Left lung (tissue), 10 donors: ENCODE results near the gene ITSN1. TPM values are rescaled to one million over a fixed set of nuclear protein-coding genes. Genes with fewer than 3 reads are reported as not detected.

Source experiments
- ATAC-seq: fragments of 200-7000 bp; cut with Tn5 transposase; one replicate; pipeline ENCODE4 v1.9.1; 2020; ENCODE audit warnings: moderate library complexity
- DNase-seq, 4 donors: peaks; one replicate each; pipeline ENCODE4 v3.0.0-alpha.2; 2013 to 2020
- H3K27ac ChIP-seq, 2 donors: fragments of 200-600 bp; sonication (generic) in 1 of 2; one replicate each; pipeline versions ENCODE4 v1.5.0 to v1.8.0; 2020 to 2021
- H3K27me3 ChIP-seq, 2 donors: fragments of 200-600 bp; sonication (generic) in 1 of 2; one replicate each; pipeline versions ENCODE4 v1.5.0 to v1.8.0; 2020 to 2021
- H3K36me3 ChIP-seq, 2 donors: fragments of 200-600 bp; sonication (generic) in 1 of 2; one replicate each; pipeline versions ENCODE4 v1.5.0 to v1.8.0; 2020 to 2021
- H3K4me1 ChIP-seq, 2 donors: fragments of 200-600 bp; one replicate each; pipeline ENCODE4 v1.8.0; 2021
- H3K4me3 ChIP-seq, 2 donors: fragments of 200-600 bp; sonication (generic) in 1 of 2; one replicate each; pipeline versions ENCODE4 v1.5.0 to v1.8.0; 2020 to 2021; ENCODE audit warnings: mild to moderate bottlenecking in 1 of 2
- H3K9me3 ChIP-seq, 2 donors: fragments of 200-600 bp; sonication (generic) in 1 of 2; one replicate each; pipeline versions ENCODE4 v1.5.0 to v1.8.0; 2020 to 2021
- CTCF ChIP-seq, 2 donors: fragments of 200-600 bp; sonication (generic) in 1 of 2; IDR thresholded peaks; one replicate each; pipeline versions ENCODE4 v1.5.0 to v1.8.0; 2021; ENCODE audit warnings: antibody characterized with exemption in 2 of 2
- intact Hi-C, 2 donors: fragments of 100-400 bp; cut with DNase I; formaldehyde crosslinking; loops; one replicate each; pipeline versions ENCODE4 v1.11.2 to v1.14.2; 2022
- polyA plus RNA-seq, 6 donors: library from polyadenylated mRNA; unstranded; fragments of 120-200 nt; gene quantifications; one replicate each; pipeline ENCODE4 v1.2.1, GENCODE V29; 2013; ENCODE audit not compliant: insufficient read length in 6 of 6
- total RNA-seq, 2 donors: library from RNA; stranded (reverse); fragmentation: NEBNext Ultra II Directional; extraction: Animal tissue kit (Norgen Biotek cat#: 25700); gene quantifications; one replicate each; pipeline ENCODE4 v1.2.1, GENCODE V29; 2021
- donor health status: DM: no; HTN: yes; CAD: no.
- donor health status: DM: no; HTN: no; CAD: no.

ITSN1 gene
- total and polyA plus RNA-seq, 8 donors: 38.9 to 59.1 (median 50.8) TPM

- H3K36me3 ChIP-seq: peaks cover 0 to 6% of the 10 kb centered on the region in 2 donors
- peaks cover 0 to 17% of the 10 kb centered on the region in 2 donors for H3K4me1 ChIP-seq
- H3K27ac ChIP-seq: peak overlapping the region; percentile 46 to 69
- no peak overlapping the region for H3K4me3 ChIP-seq
- peak; percentile 95 for ATAC-seq
- H3K9me3 ChIP-seq: no peaks in the 10 kb centered on the region
- TF ChIP-seq CTCF (IDR thresholded peaks at IDR 0.05): no peak
- no peaks in the 10 kb centered on the region for H3K27me3 ChIP-seq
- peak in 2 of 4 donors; percentile 9 to 39 for DNase-seq
- intact Hi-C loops: no loop called here
Observed at GRCh38 chr21:33761441-33762036, 119.2 kb downstream of the ITSN1 start.

- Histone ChIP-seq H3K4me1 (peaks cover 0 to 17% of the 10 kb centered on the region in 2 donors), H3K27me3 (no peaks in the 10 kb centered on the region), H3K9me3 (no peaks in the 10 kb centered on the region), H3K27ac (no peak overlapping the region), H3K4me3 (no peak overlapping the region), H3K36me3 (peaks cover 0 to 15% of the 10 kb centered on the region in 2 donors)
- no peak for ATAC-seq
- DNase-seq: no peak
- TF ChIP-seq CTCF (IDR thresholded peaks at IDR 0.05): no peak
- intact Hi-C loops: no loop called here
Observed at GRCh38 chr21:33762803-33763581, 120.7 kb downstream of the ITSN1 start.

GRCh38 chr21:33763582-33763899 lies 121.2 kb downstream of the ITSN1 start:
- ATAC-seq (no peak), DNase-seq (no peak)
- Histone ChIP-seq H3K4me1 (peaks cover 0 to 17% of the 10 kb centered on the region in 2 donors), H3K9me3 (no peaks in the 10 kb centered on the region), H3K27ac (no peak overlapping the region), H3K4me3 (no peak overlapping the region), H3K27me3 (no peaks in the 10 kb centered on the region), H3K36me3 (peaks cover 0 to 15% of the 10 kb centered on the region in 2 donors)
- no peak for TF ChIP-seq CTCF (IDR thresholded peaks at IDR 0.05)
- intact Hi-C loops: no loop called here

- H3K4me3 ChIP-seq: no peak overlapping the region
- H3K27me3 ChIP-seq: no peaks in the 10 kb centered on the region
- no peaks in the 10 kb centered on the region for H3K9me3 ChIP-seq
- H3K36me3 ChIP-seq: peaks cover 0 to 42% of the 10 kb centered on the region in 2 donors
- no peaks in the 10 kb centered on the region for H3K4me1 ChIP-seq
- TF ChIP-seq CTCF (IDR thresholded peaks at IDR 0.05): no peak
- intact Hi-C loops: no loop called here
- DNase-seq (no peak), ATAC-seq (no peak)
- H3K27ac ChIP-seq: no peak overlapping the region
Observed at GRCh38 chr21:33767236-33767635, 124.9 kb downstream of the ITSN1 start.

- ATAC-seq (no peak), DNase-seq (no peak)
- H3K27ac ChIP-seq: no peak overlapping the region
- H3K9me3 ChIP-seq: no peaks in the 10 kb centered on the region
- H3K27me3 ChIP-seq: no peaks in the 10 kb centered on the region
- intact Hi-C loops: no loop called here
- H3K4me1 ChIP-seq: no peaks in the 10 kb centered on the region
- TF ChIP-seq CTCF (IDR thresholded peaks at IDR 0.05): no peak
- peaks cover 0 to 48% of the 10 kb centered on the region in 2 donors for H3K36me3 ChIP-seq
- H3K4me3 ChIP-seq: no peak overlapping the region
Observed at GRCh38 chr21:33767960-33768359, 125.7 kb downstream of the ITSN1 start.
